Natural killer cell (primary cell): Measurements from ENCODE around the gene CST6. TPM values are rescaled to one million over a fixed set of nuclear protein-coding genes. Genes with fewer than 3 reads are reported as not detected.

ENCODE experiments used
- ATAC-seq, 3 donors: fragments of 150-1000 bp in 2 of 3; fragments of 200-7000 bp in 1 of 3; cut with Tn5 transposase; 1 replicate in 1 of 3; 2 replicates in 2 of 3; pipeline ENCODE4 v1.10.0; 2021; ENCODE audit warnings: mild to moderate bottlenecking in 2 of 3, moderate library complexity in 2 of 3
- DNase-seq, 2 donors: peaks; one replicate each; pipeline versions ENCODE4 v3.0.0 to v3.0.0-alpha.2; 2013 to 2021; ENCODE audit warnings: mixed read lengths in 1 of 2
- H3K27ac ChIP-seq: one replicate; pipeline ENCODE4 v1.5.1; 2013; ENCODE audit warnings: mild to moderate bottlenecking, low read length
- H3K27me3 ChIP-seq: one replicate; pipeline ENCODE4 v1.6.1; 2013; ENCODE audit warnings: low read length; ENCODE audit not compliant: control insufficient read depth, insufficient read depth
- H3K36me3 ChIP-seq: one replicate; pipeline ENCODE4 v1.6.1; 2013; ENCODE audit warnings: low read length; ENCODE audit not compliant: control insufficient read depth, insufficient read depth
- H3K4me1 ChIP-seq: one replicate; pipeline ENCODE4 v1.6.1; 2013; ENCODE audit warnings: low read length; ENCODE audit not compliant: control insufficient read depth, insufficient read depth
- H3K4me3 ChIP-seq: one replicate; pipeline ENCODE4 v1.5.1; 2013; ENCODE audit warnings: low read length
- H3K9me3 ChIP-seq: one replicate; pipeline ENCODE4 v1.6.1; 2013; ENCODE audit warnings: low read length; ENCODE audit not compliant: control insufficient read depth, insufficient read depth
- H3K27ac Mint-ChIP-seq, 2 donors: one replicate each; pipeline ENCODE4 v1.8.0; 2022; ENCODE audit warnings: mild to moderate bottlenecking in 2 of 2, mixed read lengths in 2 of 2, moderate library complexity in 1 of 2
- H3K27me3 Mint-ChIP-seq, 2 donors: one replicate each; pipeline ENCODE4 v1.8.0; 2022; ENCODE audit warnings: low read depth in 2 of 2, mixed read lengths in 2 of 2
- H3K36me3 Mint-ChIP-seq: one replicate; pipeline ENCODE4 v1.8.0; 2022; ENCODE audit warnings: mixed read lengths
- H3K4me1 Mint-ChIP-seq, 2 donors: one replicate each; pipeline ENCODE4 v1.8.0; 2022; ENCODE audit warnings: mixed read lengths in 2 of 2
- H3K4me3 Mint-ChIP-seq: one replicate; pipeline ENCODE4 v1.8.0; 2022; ENCODE audit warnings: mild to moderate bottlenecking, moderate library complexity, mixed read lengths
- H3K9me3 Mint-ChIP-seq, 2 donors: one replicate each; pipeline ENCODE4 v1.8.0; 2022; ENCODE audit warnings: mixed read lengths in 2 of 2
- WGBS: methylation state at CpG from one replicate; pipeline ENCODE4 v1.1.7; 2013; ENCODE audit warnings: missing lambda C conversion rate; ENCODE audit not compliant: insufficient coverage; 5-methylcytosine and 5-hydroxymethylcytosine counted together
- intact Hi-C: fragments of 100-400 bp; cut with micrococcal nuclease; formaldehyde crosslinking; loops from one replicate; pipeline ENCODE4 v1.14.2; 2022
- total RNA-seq, 4 donors: library from RNA; stranded (reverse); fragments of 120-200 nt in 1 of 4; gene quantifications; one replicate each; pipeline versions ENCODE4 v1.2.3 to v1.2.4, GENCODE V29; 2013 to 2022
- TF ChIP-seq, protein P1 (sequence below): fragments of 200-600 bp; IDR thresholded peaks from one replicate; pipeline ENCODE4 v1.8.0; 2022; ENCODE audit warnings: antibody characterized with exemption

Gene CST6
- total RNA-seq, 3 donors from 2014 or later (not counting 1 experiment from before 2014, with no cell fraction given) = not detected

GRCh38 chr11:66042996-66043906 lies 31.4 kb downstream of the CST6 start:
- H3K9me3 Mint-ChIP-seq = no peaks in the 10 kb centered on the region
- peaks cover 3% of the 10 kb centered on the region for H3K27me3 ChIP-seq
- no peaks in the 10 kb centered on the region for H3K9me3 ChIP-seq
- no peak overlapping the region for H3K27ac ChIP-seq
- H3K4me1 Mint-ChIP-seq = peaks cover 12% of the 10 kb centered on the region in 2 donors
- no peaks in the 10 kb centered on the region for H3K36me3 Mint-ChIP-seq
- WGBS = 96% methylated on average over 88 of the region's 88 CpGs
- no peak overlapping the region for H3K4me3 ChIP-seq
- H3K36me3 ChIP-seq = no peaks in the 10 kb centered on the region
- H3K27me3 Mint-ChIP-seq = peaks cover 0 to 4% of the 10 kb centered on the region in 2 donors
- H3K4me3 Mint-ChIP-seq = no peak overlapping the region
- peaks cover 10% of the 10 kb centered on the region for H3K4me1 ChIP-seq
- intact Hi-C loops = no loop called here
- TF ChIP-seq, protein P1, sequence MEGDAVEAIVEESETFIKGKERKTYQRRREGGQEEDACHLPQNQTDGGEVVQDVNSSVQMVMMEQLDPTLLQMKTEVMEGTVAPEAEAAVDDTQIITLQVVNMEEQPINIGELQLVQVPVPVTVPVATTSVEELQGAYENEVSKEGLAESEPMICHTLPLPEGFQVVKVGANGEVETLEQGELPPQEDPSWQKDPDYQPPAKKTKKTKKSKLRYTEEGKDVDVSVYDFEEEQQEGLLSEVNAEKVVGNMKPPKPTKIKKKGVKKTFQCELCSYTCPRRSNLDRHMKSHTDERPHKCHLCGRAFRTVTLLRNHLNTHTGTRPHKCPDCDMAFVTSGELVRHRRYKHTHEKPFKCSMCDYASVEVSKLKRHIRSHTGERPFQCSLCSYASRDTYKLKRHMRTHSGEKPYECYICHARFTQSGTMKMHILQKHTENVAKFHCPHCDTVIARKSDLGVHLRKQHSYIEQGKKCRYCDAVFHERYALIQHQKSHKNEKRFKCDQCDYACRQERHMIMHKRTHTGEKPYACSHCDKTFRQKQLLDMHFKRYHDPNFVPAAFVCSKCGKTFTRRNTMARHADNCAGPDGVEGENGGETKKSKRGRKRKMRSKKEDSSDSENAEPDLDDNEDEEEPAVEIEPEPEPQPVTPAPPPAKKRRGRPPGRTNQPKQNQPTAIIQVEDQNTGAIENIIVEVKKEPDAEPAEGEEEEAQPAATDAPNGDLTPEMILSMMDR = no peak
- no peak overlapping the region for H3K27ac Mint-ChIP-seq
- ATAC-seq = no peak
- DNase-seq = no peak

DNA sequence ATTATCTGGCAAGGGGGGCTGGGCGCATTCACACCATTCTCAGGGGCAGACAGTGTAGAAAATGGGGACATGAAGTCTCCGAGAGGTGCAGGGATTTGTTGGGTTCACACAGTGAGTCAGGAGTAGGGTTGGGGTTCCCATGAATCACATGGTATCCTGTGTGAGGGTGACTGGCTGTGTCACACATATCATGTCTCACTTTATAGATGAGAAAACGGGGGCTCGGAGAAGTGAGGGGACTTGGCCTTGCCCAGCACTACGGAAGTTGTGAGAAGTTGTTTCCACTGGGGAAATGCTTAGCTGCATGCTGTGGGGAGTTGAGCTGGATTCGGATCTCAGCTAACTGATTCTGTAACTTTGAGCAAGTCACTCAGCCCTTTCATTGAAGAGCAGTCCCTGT lies 32.9 kb downstream of the CST6 start:
- Mint-ChIP-seq H3K4me3 (no peak overlapping the region), H3K36me3 (no peaks in the 10 kb centered on the region)

GRCh38 chr11:66045177-66045639 lies 33.4 kb downstream of the CST6 start:
- TF ChIP-seq, protein P1 = peak; percentile 91
- WGBS = 22% methylated on average over 11 of the region's 11 CpGs
- Mint-ChIP-seq H3K9me3 (no peaks in the 10 kb centered on the region), H3K4me1 (peaks cover 12% of the 10 kb centered on the region in 2 donors), H3K4me3 (no peak overlapping the region), H3K36me3 (no peaks in the 10 kb centered on the region), H3K27ac (peak overlapping the region; percentile 58 to 81), H3K27me3 (peaks cover 0 to 11% of the 10 kb centered on the region in 2 donors)
- Histone ChIP-seq H3K4me3 (no peak overlapping the region), H3K36me3 (no peaks in the 10 kb centered on the region), H3K27ac (peak overlapping the region; percentile 35), H3K4me1 (peaks cover 10% of the 10 kb centered on the region), H3K9me3 (no peaks in the 10 kb centered on the region), H3K27me3 (peaks cover 3% of the 10 kb centered on the region)
- intact Hi-C loops = no loop called here
- ATAC-seq = peak; percentile 86 to 96 (median 90)
- peak; percentile 77 to 93 for DNase-seq

More for the DNA sequence above, 32.9 kb downstream of the CST6 start:
- H3K27ac ChIP-seq = peak overlapping the region; percentile 35
- DNase-seq (peak in 1 of 2 donors; percentile 30), ATAC-seq (peak; percentile 61 to 76 (median 72))
- H3K27me3 ChIP-seq = peaks cover 3% of the 10 kb centered on the region
- 59% methylated on average over 6 of the region's 6 CpGs for WGBS
- H3K36me3 ChIP-seq = no peaks in the 10 kb centered on the region
- intact Hi-C loops = no loop called here
- Mint-ChIP-seq H3K9me3 (no peaks in the 10 kb centered on the region), H3K27ac (peak overlapping the region; percentile 58 to 81), H3K27me3 (peaks cover 0 to 11% of the 10 kb centered on the region in 2 donors), H3K4me1 (peaks cover 12% of the 10 kb centered on the region in 2 donors)
- no peaks in the 10 kb centered on the region for H3K9me3 ChIP-seq
- no peak overlapping the region for H3K4me3 ChIP-seq
- TF ChIP-seq, protein P1 = no peak
- H3K4me1 ChIP-seq = peaks cover 10% of the 10 kb centered on the region
